Measurements from ENCODE around the gene TIGIT.

TIGIT gene

GRCh38 chr3:114295946-114296345 is 2.1 kb downstream of the TIGIT start:
- H3K27me3 ChIP-seq (ENCODE audit: insufficient read depth, poor library complexity, severe bottlenecking), result no peaks in the 10 kb centered on the region
- H3K27ac ChIP-seq (replicated peaks), result no peak overlapping the region
- H3K4me3 ChIP-seq (replicated peaks; ENCODE audit: insufficient read depth, low read length), result no peak overlapping the region
- no peak for DNase-seq (ENCODE audit: low read depth in 1 of 2, low spot score in 1 of 2)
- TF ChIP-seq SPI1 (IDR thresholded peaks at IDR 0.05; ENCODE audit: borderline replicate concordance, low read depth), result no peak
- TF ChIP-seq CTCF (IDR thresholded peaks at IDR 0.05; ENCODE audit: insufficient read depth, low read length), result no peak
- no peak for TF ChIP-seq GABPA (IDR thresholded peaks at IDR 0.05; ENCODE audit: low read depth)
- no peak for TF ChIP-seq POLR2AphosphoS5 (IDR thresholded peaks at IDR 0.05; ENCODE audit: low read depth)
- no peak for TF ChIP-seq REST (IDR thresholded peaks at IDR 0.05; ENCODE audit: insufficient replicate concordance, low read depth)

DNA sequence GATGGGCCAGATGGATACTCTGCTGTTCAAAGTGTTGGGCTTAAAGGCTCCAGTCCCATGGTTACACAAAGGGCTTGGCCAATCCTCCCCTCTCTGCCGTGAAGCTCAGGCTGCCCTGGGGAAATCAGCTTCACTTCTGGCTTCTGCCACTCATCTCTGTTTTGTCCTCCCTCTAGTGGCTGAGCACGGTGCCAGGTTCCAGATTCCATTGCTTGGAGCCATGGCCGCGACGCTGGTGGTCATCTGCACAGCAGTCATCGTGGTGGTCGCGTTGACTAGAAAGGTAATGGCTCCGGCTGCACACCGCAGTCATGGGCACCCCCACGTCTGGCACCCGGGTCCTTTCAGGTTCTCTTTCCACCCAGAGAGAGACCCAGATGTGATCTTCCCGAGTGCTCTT is 5.6 kb downstream of the TIGIT start:
- Histone ChIP-seq H3K27me3 (ENCODE audit: insufficient read depth, poor library complexity, severe bottlenecking) (peaks cover 7% of the 10 kb centered on the region), H3K27ac (replicated peaks) (no peak overlapping the region), H3K4me3 (replicated peaks; ENCODE audit: insufficient read depth, low read length) (no peak overlapping the region)
- peak in 1 of 2 experiments; percentile 26 for DNase-seq (ENCODE audit: low read depth in 1 of 2, low spot score in 1 of 2)
- no peak for TF ChIP-seq POLR2AphosphoS5 (IDR thresholded peaks at IDR 0.05; ENCODE audit: low read depth)
- TF ChIP-seq SPI1 (IDR thresholded peaks at IDR 0.05; ENCODE audit: borderline replicate concordance, low read depth), result no peak
- TF ChIP-seq CTCF (IDR thresholded peaks at IDR 0.05; ENCODE audit: insufficient read depth, low read length), result no peak
- no peak for TF ChIP-seq REST (IDR thresholded peaks at IDR 0.05; ENCODE audit: insufficient replicate concordance, low read depth)
- no peak for TF ChIP-seq GABPA (IDR thresholded peaks at IDR 0.05; ENCODE audit: low read depth)

DNA sequence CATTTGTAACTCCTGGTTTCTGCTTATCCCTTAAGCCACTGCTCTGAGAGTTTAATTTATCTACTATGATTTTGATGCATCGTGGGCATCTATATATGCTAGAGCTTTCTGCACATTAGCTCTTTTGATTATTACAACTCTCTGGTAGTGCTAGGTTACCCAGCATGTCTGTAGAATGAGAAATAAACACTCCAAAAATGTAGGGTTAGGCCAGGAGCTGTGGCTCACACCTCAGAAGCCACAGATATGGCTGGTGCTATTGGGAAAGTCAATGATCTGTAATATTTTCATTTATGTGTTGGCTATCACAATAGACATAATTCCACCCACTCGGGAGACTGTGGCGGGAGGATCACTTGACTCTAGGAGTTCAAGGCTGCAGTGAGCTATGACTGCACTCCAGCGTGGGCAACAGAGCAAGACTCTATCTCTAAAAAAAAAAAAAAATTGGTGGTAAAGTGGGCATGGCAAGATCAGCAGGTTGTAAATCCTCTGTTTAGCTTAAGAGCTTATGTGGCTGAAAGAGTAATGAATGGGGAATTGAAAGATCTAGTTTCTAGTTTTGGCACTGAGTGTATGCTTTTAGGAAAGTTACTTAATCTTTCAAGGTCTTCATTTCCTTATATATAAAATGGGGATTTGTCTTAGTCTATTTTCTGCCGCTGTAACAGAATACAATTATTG is 6.3 kb downstream of the TIGIT start:
- Histone ChIP-seq H3K4me3 (replicated peaks; ENCODE audit: insufficient read depth, low read length) (no peak overlapping the region), H3K27ac (replicated peaks) (no peak overlapping the region), H3K27me3 (ENCODE audit: insufficient read depth, poor library complexity, severe bottlenecking) (peaks cover 7% of the 10 kb centered on the region)
- no peak for DNase-seq (ENCODE audit: low read depth in 1 of 2, low spot score in 1 of 2)
- no peak for TF ChIP-seq CTCF (IDR thresholded peaks at IDR 0.05; ENCODE audit: insufficient read depth, low read length)
- TF ChIP-seq GABPA (IDR thresholded peaks at IDR 0.05; ENCODE audit: low read depth), result no peak
- TF ChIP-seq SPI1 (IDR thresholded peaks at IDR 0.05; ENCODE audit: borderline replicate concordance, low read depth), result no peak
- TF ChIP-seq REST (IDR thresholded peaks at IDR 0.05; ENCODE audit: insufficient replicate concordance, low read depth), result no peak
- TF ChIP-seq POLR2AphosphoS5 (IDR thresholded peaks at IDR 0.05; ENCODE audit: low read depth), result no peak

Measured in HL-60 (cell line).